ENCODE measurements around the gene NPR1. TPM values are rescaled to one million over a fixed set of nuclear protein-coding genes. Genes with fewer than 3 reads are reported as not detected.
A peak's percentile ranks its signal among the peaks of the same experiment; 100 is the strongest.
"Not testable (repeated sequence)": the region's sequence is repeated elsewhere in the genome, so short reads cannot be mapped to it uniquely, and the experiment has no call there.

The NPR1 gene
- total RNA-seq, 1 experiment from 2014 or later, result not detected

GRCh38 chr1:153717330-153717729 lies 38.8 kb downstream of the NPR1 start:
- Mint-ChIP-seq H3K4me3 (ENCODE audit: unreplicated experiment) (no peak overlapping the region), H3K27me3 (ENCODE audit: insufficient read depth, unreplicated experiment) (no peaks in the 10 kb centered on the region), H3K36me3 (ENCODE audit: insufficient read depth, unreplicated experiment) (no peaks in the 10 kb centered on the region), H3K4me1 (ENCODE audit: insufficient read depth, unreplicated experiment) (no peaks in the 10 kb centered on the region), H3K27ac (ENCODE audit: low read depth, unreplicated experiment) (no peak overlapping the region), H3K9me3 (ENCODE audit: unreplicated experiment) (no peaks in the 10 kb centered on the region)
- POLR2A ChIA-PET, result interaction anchor here (0.8 to 4.6 kb wide), 2 partner anchors 9 to 11 kb away, joined by 4 to 35 read pairs; partner anchors contain the start of gene INTS3
- no peak for TF ChIP-seq CTCF (IDR thresholded peaks at IDR 0.05; ENCODE audit: unreplicated experiment)
- DNase-seq (ENCODE audit: unreplicated experiment), result no peak
- no TSS peak for BruUV-seq (replicated peaks)
- CTCF ChIA-PET, result interaction anchor here (0.5 to 0.9 kb wide), 4 partner anchors 9 to 523 kb away, joined by 3 to 5 read pairs (median 4); partner anchors contain the start of gene RAB13
- intact Hi-C loops (cut with micrococcal nuclease), result no loop called here

- no peak for TF ChIP-seq CTCF (IDR thresholded peaks at IDR 0.05; ENCODE audit: unreplicated experiment)
- Mint-ChIP-seq H3K4me1 (ENCODE audit: insufficient read depth, unreplicated experiment) (peaks cover under 1% of the 10 kb centered on the region), H3K36me3 (ENCODE audit: insufficient read depth, unreplicated experiment) (no peaks in the 10 kb centered on the region), H3K27me3 (ENCODE audit: insufficient read depth, unreplicated experiment) (no peaks in the 10 kb centered on the region), H3K9me3 (ENCODE audit: unreplicated experiment) (no peaks in the 10 kb centered on the region), H3K4me3 (ENCODE audit: unreplicated experiment) (no peak overlapping the region), H3K27ac (ENCODE audit: low read depth, unreplicated experiment) (no peak overlapping the region)
- DNase-seq (ENCODE audit: unreplicated experiment), result no peak
- intact Hi-C loops (cut with micrococcal nuclease), result no loop called here
- ChIA-PET POLR2A (interaction anchor here (1.0 kb wide), 1 partner anchor 36 kb away, joined by 3 read pairs; no protein-coding TSS in a partner anchor), CTCF (interaction anchor here (0.5 to 0.8 kb wide), 4 partner anchors 51 to 863 kb away, joined by 3 read pairs; no protein-coding TSS in a partner anchor)
- no TSS peak for BruUV-seq (replicated peaks)
These were observed 45.2 kb downstream of the NPR1 start for GRCh38 chr1:153723687-153724086.

GRCh38 chr1:153724634-153725033 lies 46.1 kb downstream of the NPR1 start:
- H3K4me1 Mint-ChIP-seq (ENCODE audit: insufficient read depth, unreplicated experiment); H3K27ac Mint-ChIP-seq (ENCODE audit: low read depth, unreplicated experiment); CTCF ChIA-PET; BruUV-seq (replicated peaks); H3K4me3 Mint-ChIP-seq (ENCODE audit: unreplicated experiment); H3K9me3 Mint-ChIP-seq (ENCODE audit: unreplicated experiment); H3K36me3 Mint-ChIP-seq (ENCODE audit: insufficient read depth, unreplicated experiment); H3K27me3 Mint-ChIP-seq (ENCODE audit: insufficient read depth, unreplicated experiment); DNase-seq (ENCODE audit: unreplicated experiment): not testable (repeated sequence)
- intact Hi-C loops (cut with micrococcal nuclease), result loop anchor here (5.0 kb wide), 1 partner anchor 52 kb away; the partner anchor contains the start of gene ILF2
- POLR2A ChIA-PET, result interaction anchor here (0.6 to 1.0 kb wide), 2 partner anchors 36 to 311 kb away, joined by 3 to 4 read pairs; no protein-coding TSS in a partner anchor

- Mint-ChIP-seq H3K9me3 (ENCODE audit: unreplicated experiment) (no peaks in the 10 kb centered on the region), H3K27ac (ENCODE audit: low read depth, unreplicated experiment) (peak within 1 kb of the TSS; percentile 98), H3K4me1 (ENCODE audit: insufficient read depth, unreplicated experiment) (peaks cover 21% of the 10 kb centered on the region), H3K27me3 (ENCODE audit: insufficient read depth, unreplicated experiment) (no peaks in the 10 kb centered on the region), H3K36me3 (ENCODE audit: insufficient read depth, unreplicated experiment) (peaks cover 6% of the 10 kb centered on the region), H3K4me3 (ENCODE audit: unreplicated experiment) (peak within 1 kb of the TSS; percentile 99)
- peak; percentile 100 for DNase-seq (ENCODE audit: unreplicated experiment)
- no peak for TF ChIP-seq CTCF (IDR thresholded peaks at IDR 0.05; ENCODE audit: unreplicated experiment)
- BruUV-seq (replicated peaks), result TSS peak; percentile 45
- POLR2A ChIA-PET, result interaction anchor here (0.5 to 5.9 kb wide), 43 partner anchors 8 to 1170 kb away, joined by 3 to 35 read pairs (median 4); partner anchors contain the start of genes CHTOP, CREB3L4, DENND4B and GATAD2B
- CTCF ChIA-PET, result interaction anchor here (0.5 to 0.8 kb wide), 5 partner anchors 39 to 392 kb away, joined by 3 to 4 read pairs (median 3); partner anchors contain the start of gene RAB13
- intact Hi-C loops (cut with micrococcal nuclease), result loop anchor here (5.0 kb wide), 1 partner anchor 55 kb away; the partner anchor contains the start of gene ILF2
These were observed 49.2 kb downstream of the NPR1 start, which contains the start of gene INTS3 for GRCh38 chr1:153727463-153728304. INTS3 (plus strand) TSS chr1:153728050; CDS start chr1:153728635, 585 bp downstream.

All from MCF 10A (cell line).